Measurements from ENCODE around the gene PROB1.
"Not testable (repeated sequence)": the region's sequence is repeated elsewhere in the genome, so short reads cannot be mapped to it uniquely, and the experiment has no call there.

PROB1 gene

GRCh38 chr5:139361835-139362429 is 33.0 kb downstream of the PROB1 start:
- in situ Hi-C loops (cut with HindIII; ENCODE audit: low sequenced_read_pairs): no loop called here

GRCh38 chr5:139360384-139360783 is 34.5 kb downstream of the PROB1 start:
- DNase-seq (ENCODE audit: low read depth): no peak
- in situ Hi-C loops (cut with HindIII; ENCODE audit: low sequenced_read_pairs): no loop called here
- H3K4me3 ChIP-seq (ENCODE audit: low read depth, low read length): no peak overlapping the region
- TF ChIP-seq CTCF (IDR thresholded peaks at IDR 0.05; ENCODE audit: low read depth, low read length, missing control alignments): no peak

More at GRCh38 chr5:139361835-139362429, 33.0 kb downstream of the PROB1 start:
- no peak overlapping the region for H3K4me3 ChIP-seq (ENCODE audit: low read depth, low read length)
- no peak for TF ChIP-seq CTCF (IDR thresholded peaks at IDR 0.05; ENCODE audit: low read depth, low read length, missing control alignments)
- no peak for DNase-seq (ENCODE audit: low read depth)

- in situ Hi-C loops (cut with HindIII; ENCODE audit: low sequenced_read_pairs): no loop called here
- DNase-seq (ENCODE audit: low read depth): no peak
- TF ChIP-seq CTCF (IDR thresholded peaks at IDR 0.05; ENCODE audit: low read depth, low read length, missing control alignments): no peak
These were observed 36.8 kb downstream of the PROB1 start for GRCh38 chr5:139358064-139358463.

GRCh38 chr5:139355900-139356299 is 39.0 kb downstream of the PROB1 start:
- DNase-seq (ENCODE audit: low read depth); in situ Hi-C loops (cut with HindIII; ENCODE audit: low sequenced_read_pairs); H3K4me3 ChIP-seq (ENCODE audit: low read depth, low read length): not testable (repeated sequence)

More at GRCh38 chr5:139358064-139358463, 36.8 kb downstream of the PROB1 start:
- no peak overlapping the region for H3K4me3 ChIP-seq (ENCODE audit: low read depth, low read length)

GRCh38 chr5:139354186-139354585 is 40.7 kb downstream of the PROB1 start:
- DNase-seq (ENCODE audit: low read depth): no peak
- TF ChIP-seq CTCF (IDR thresholded peaks at IDR 0.05; ENCODE audit: low read depth, low read length, missing control alignments): no peak
- in situ Hi-C loops (cut with HindIII; ENCODE audit: low sequenced_read_pairs): no loop called here
- no peak overlapping the region for H3K4me3 ChIP-seq (ENCODE audit: low read depth, low read length)

GRCh38 chr5:139347863-139348262 is 47.0 kb downstream of the PROB1 start:
- in situ Hi-C loops (cut with HindIII; ENCODE audit: low sequenced_read_pairs); DNase-seq (ENCODE audit: low read depth); H3K4me3 ChIP-seq (ENCODE audit: low read depth, low read length): not testable (repeated sequence)

GRCh38 chr5:139345442-139345841 is 49.5 kb downstream of the PROB1 start:
- H3K4me3 ChIP-seq (ENCODE audit: low read depth, low read length); DNase-seq (ENCODE audit: low read depth); in situ Hi-C loops (cut with HindIII; ENCODE audit: low sequenced_read_pairs): not testable (repeated sequence)

- no peak for TF ChIP-seq CTCF (IDR thresholded peaks at IDR 0.05; ENCODE audit: low read depth, low read length, missing control alignments)
- in situ Hi-C loops (cut with HindIII; ENCODE audit: low sequenced_read_pairs): no loop called here
- H3K4me3 ChIP-seq (ENCODE audit: low read depth, low read length): no peak overlapping the region
- DNase-seq (ENCODE audit: low read depth): no peak
These were observed 50.7 kb downstream of the PROB1 start for GRCh38 chr5:139344177-139344576.
